Stomach smooth muscle (tissue), 2 donors: ENCODE data around the gene CD180.

ENCODE experiments used
- H3K27ac ChIP-seq: one replicate; pipeline ENCODE4 v1.7.0; 2013; ENCODE audit warnings: mild to moderate bottlenecking, low read length, inconsistent platforms
- H3K27me3 ChIP-seq, 2 donors: one replicate each; pipeline ENCODE4 v1.7.0; 2013; ENCODE audit warnings: low read length in 2 of 2; ENCODE audit not compliant: insufficient read depth in 2 of 2, control insufficient read depth in 1 of 2
- H3K36me3 ChIP-seq, 2 donors: one replicate each; pipeline ENCODE4 v1.7.0; 2013; ENCODE audit warnings: low read length in 2 of 2; ENCODE audit not compliant: control insufficient read depth in 2 of 2, insufficient read depth in 2 of 2
- H3K4me1 ChIP-seq: one replicate; pipeline ENCODE4 v1.7.0; 2013; ENCODE audit warnings: low read length; ENCODE audit not compliant: control insufficient read depth, insufficient read depth
- H3K4me3 ChIP-seq, 2 donors: one replicate each; pipeline ENCODE4 v1.7.0; 2013; ENCODE audit warnings: low read length in 2 of 2
- H3K9ac ChIP-seq, 2 donors: one replicate each; pipeline ENCODE4 v1.7.0; 2013; ENCODE audit warnings: low read length in 2 of 2, mild to moderate bottlenecking in 1 of 2
- H3K9me3 ChIP-seq, 2 donors: one replicate each; pipeline ENCODE4 v1.7.0; 2013; ENCODE audit warnings: low read length in 2 of 2; ENCODE audit not compliant: control insufficient read depth in 2 of 2
- donor health status: healthy.
- donor health status: Pancreatic carcinoma.

Gene CD180

DNA sequence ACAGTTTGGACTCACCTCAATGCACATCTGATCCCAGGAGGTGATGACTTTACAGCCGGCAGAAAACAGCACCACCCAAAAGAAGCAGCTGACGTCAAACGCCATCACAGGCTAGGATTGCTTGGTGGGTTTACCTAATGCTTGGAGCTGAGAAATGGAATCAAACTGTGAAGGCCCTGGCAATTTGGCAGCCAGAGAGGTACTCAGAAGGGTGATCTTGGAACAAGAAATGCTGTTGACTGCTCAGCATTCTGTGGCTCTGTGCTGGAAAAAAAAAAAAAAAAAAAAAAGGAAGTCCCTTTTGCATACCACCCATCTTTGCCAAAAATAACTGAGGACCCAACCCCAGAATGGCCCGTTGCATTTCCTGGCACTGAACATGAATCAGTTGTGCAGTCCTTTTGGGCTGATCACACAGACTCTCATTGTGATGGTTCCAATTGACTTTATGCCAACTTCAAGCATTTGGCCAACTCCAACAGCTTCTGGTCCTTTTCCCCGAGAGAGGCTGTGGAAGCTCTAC, at the start of gene CD180:
Gene CD180, minus strand, starts transcription at position 263 of the 523 bp plus-strand sequence. Its CDS starts 158 bp downstream, at position 105.
- no peaks in the 10 kb centered on the region for H3K27me3 ChIP-seq
- H3K9me3 ChIP-seq, result peaks cover 0 to 2% of the 10 kb centered on the region in 2 donors
- H3K4me3 ChIP-seq, result no peak within 1 kb of the TSS
- no peak within 1 kb of the TSS for H3K9ac ChIP-seq
- H3K27ac ChIP-seq, result no peak within 1 kb of the TSS
- peaks cover 8% of the 10 kb centered on the region for H3K4me1 ChIP-seq
- H3K36me3 ChIP-seq, result no peaks in the 10 kb centered on the region

DNA sequence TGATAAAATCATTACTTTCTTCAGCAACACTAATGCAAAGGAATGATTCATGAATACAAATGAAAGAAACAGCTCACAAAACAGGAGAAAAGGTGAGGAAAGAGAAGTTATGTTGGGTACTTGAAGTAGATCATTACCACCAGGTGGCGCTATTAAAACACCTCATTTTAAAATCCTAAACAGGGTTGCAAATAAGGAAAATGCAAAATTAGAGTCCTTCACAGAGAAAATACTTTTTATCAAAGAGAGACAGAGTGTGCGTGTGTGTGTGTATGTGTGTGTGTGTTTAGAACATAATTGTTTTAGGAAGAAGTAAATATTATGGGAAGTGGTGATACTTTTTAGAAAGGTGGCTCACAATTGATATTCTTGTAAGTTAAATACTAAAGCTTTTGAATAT, 49.5 kb upstream of the CD180 start:
- H3K27me3 ChIP-seq, result no peaks in the 10 kb centered on the region
- H3K36me3 ChIP-seq, result no peaks in the 10 kb centered on the region
- H3K9ac ChIP-seq, result no peak overlapping the region
- H3K27ac ChIP-seq, result no peak overlapping the region
- no peak overlapping the region for H3K4me3 ChIP-seq
- peaks cover 5% of the 10 kb centered on the region for H3K4me1 ChIP-seq
- H3K9me3 ChIP-seq, result no peaks in the 10 kb centered on the region

DNA sequence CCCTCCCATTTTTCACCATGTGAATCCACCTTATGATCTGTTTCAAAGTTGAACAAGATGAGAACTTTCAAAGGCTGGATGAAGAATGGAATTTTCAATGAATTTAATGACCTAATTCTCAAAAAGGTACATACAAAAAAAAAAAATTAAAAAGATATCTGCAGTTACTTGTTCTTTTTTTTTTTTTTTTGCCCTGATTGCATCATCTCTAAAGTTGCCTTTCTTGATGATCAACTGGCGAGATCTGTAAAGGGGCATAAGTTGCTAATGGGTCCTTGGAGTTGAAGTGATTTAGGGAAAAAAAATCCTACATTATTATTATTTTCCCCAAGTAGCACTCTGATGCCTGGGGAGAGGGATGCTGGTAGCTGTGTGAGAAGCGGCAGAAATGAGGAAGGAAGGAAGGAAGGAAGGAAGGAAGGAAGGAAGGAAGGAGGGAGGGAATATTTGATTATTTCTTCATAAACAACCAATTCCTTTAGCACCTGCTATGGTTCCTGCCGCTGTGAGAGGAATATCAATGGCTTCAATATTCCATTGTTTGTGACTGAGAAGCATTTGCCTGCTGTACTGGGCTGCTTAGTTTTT, 48.8 kb upstream of the CD180 start:
- Histone ChIP-seq H3K27ac (no peak overlapping the region), H3K4me1 (peaks cover 5% of the 10 kb centered on the region), H3K36me3 (no peaks in the 10 kb centered on the region), H3K27me3 (no peaks in the 10 kb centered on the region), H3K4me3 (no peak overlapping the region), H3K9ac (no peak overlapping the region), H3K9me3 (no peaks in the 10 kb centered on the region)

DNA sequence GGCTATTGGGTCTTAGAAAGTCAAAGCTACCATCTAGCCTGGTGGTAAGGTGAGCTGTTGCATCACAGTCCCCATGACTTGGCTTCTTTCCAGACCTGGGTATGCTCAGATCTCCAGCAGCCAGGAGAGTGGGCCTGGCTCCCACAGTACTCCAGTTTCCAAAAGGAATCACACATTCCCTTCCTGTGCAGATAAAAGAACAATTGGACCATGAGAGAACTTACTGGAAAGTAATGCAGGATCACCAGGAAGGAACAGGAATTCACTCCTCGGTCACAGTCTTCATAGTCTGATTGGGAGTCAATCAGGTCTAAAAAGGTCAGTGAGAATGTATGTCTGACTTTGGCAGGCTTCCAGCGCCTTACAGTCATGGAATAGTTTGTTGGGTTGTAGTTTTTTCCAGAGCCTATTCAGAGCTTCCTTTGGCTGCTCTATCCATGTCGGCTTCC, 47.8 kb upstream of the CD180 start:
- H3K27me3 ChIP-seq, result no peaks in the 10 kb centered on the region
- no peak overlapping the region for H3K4me3 ChIP-seq
- H3K9ac ChIP-seq, result no peak overlapping the region
- no peaks in the 10 kb centered on the region for H3K9me3 ChIP-seq
- peak overlapping the region; percentile 6 for H3K27ac ChIP-seq
- H3K4me1 ChIP-seq, result peaks cover 5% of the 10 kb centered on the region
- no peaks in the 10 kb centered on the region for H3K36me3 ChIP-seq

DNA sequence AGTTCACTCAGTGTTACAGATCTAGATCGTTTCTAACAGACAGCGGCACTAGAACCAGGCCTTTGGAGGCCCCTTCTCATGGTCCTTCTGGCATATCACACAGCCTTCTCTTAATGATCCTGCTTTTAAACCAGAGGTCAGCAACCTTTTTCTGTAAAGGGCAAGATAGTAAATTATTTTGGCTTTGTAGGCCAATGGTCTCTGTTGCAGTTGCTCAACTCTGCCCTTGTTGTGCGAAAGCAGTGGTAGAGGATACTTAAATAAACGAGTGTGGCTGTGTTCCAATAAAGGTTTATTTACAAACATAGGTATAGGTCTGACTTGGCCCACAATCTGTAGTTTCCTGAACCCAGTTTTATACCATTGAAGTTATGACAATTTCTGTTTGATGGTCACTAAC, 47.3 kb upstream of the CD180 start:
- Histone ChIP-seq H3K4me3 (no peak overlapping the region), H3K9me3 (no peaks in the 10 kb centered on the region), H3K36me3 (no peaks in the 10 kb centered on the region), H3K4me1 (peaks cover 5% of the 10 kb centered on the region), H3K27me3 (no peaks in the 10 kb centered on the region), H3K9ac (no peak overlapping the region), H3K27ac (peak overlapping the region; percentile 6)

DNA sequence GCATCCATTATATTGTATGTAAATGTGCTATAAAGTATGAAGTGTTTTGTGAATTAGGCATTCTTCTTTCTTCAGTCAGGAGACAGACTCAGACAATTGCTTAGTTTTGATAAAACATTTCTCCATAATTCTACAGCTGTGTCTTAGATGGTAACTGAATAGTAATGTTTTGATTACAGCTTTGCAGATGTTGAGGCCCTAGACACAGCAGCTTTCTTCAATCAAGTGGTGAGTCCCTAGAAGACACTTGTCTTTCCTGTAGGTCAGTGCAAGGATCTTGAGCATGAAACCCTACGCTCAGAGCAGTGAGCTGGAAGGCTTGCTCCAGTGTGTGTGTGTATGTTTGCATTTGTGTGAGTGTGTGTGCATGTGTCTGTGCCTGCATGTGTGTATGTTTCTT, 46.8 kb upstream of the CD180 start:
- H3K27ac ChIP-seq, result no peak overlapping the region
- H3K9ac ChIP-seq, result no peak overlapping the region

DNA sequence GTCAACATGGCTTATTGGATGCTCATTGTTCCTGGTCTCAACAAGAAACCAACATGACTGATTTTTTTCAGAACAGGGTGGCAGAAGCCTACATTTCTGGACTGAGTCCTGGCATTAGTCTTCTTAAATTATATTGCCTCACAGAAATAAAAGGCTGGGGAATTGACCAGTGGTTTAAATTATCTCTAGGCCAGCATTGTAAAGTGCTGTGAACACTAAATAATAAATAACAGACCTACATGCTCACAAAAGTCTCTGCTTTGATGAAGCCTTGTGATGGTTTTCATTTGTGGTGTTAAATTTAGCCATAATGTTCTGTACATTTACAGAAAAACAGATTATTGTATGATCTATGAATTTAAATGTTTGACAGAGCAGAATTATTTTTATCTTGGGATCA, 44.7 kb upstream of the CD180 start:
- Histone ChIP-seq H3K9ac (no peak overlapping the region), H3K9me3 (no peaks in the 10 kb centered on the region), H3K36me3 (no peaks in the 10 kb centered on the region), H3K4me3 (no peak overlapping the region), H3K4me1 (peaks cover 5% of the 10 kb centered on the region), H3K27ac (no peak overlapping the region), H3K27me3 (no peaks in the 10 kb centered on the region)

More for the DNA sequence above, 46.8 kb upstream of the CD180 start:
- no peaks in the 10 kb centered on the region for H3K9me3 ChIP-seq
- H3K27me3 ChIP-seq, result no peaks in the 10 kb centered on the region
- H3K4me3 ChIP-seq, result no peak overlapping the region
- H3K36me3 ChIP-seq, result no peaks in the 10 kb centered on the region
- peaks cover under 1% of the 10 kb centered on the region for H3K4me1 ChIP-seq

DNA sequence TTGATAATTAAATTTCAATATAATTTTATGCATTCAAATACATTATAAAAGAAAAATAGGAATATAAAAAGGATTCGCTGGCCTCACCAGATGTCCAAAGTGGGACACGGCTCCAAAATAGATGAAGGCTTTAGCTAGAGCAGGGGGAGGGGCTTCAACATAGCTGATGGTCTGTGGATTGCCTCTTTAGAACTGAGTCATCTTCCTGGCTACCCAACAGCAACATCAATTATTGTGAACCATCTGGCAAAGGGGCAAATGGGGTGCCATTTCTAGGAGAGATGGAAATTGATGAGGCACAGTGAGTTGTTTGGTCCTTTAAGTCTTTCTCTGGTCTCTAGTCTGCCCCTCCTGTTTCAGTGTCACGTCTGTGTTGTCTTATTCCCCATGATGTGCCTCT, 44.2 kb upstream of the CD180 start:
- Histone ChIP-seq H3K9ac (no peak overlapping the region), H3K27me3 (no peaks in the 10 kb centered on the region), H3K9me3 (no peaks in the 10 kb centered on the region), H3K27ac (no peak overlapping the region), H3K36me3 (no peaks in the 10 kb centered on the region), H3K4me1 (peaks cover 5% of the 10 kb centered on the region), H3K4me3 (no peak overlapping the region)

DNA sequence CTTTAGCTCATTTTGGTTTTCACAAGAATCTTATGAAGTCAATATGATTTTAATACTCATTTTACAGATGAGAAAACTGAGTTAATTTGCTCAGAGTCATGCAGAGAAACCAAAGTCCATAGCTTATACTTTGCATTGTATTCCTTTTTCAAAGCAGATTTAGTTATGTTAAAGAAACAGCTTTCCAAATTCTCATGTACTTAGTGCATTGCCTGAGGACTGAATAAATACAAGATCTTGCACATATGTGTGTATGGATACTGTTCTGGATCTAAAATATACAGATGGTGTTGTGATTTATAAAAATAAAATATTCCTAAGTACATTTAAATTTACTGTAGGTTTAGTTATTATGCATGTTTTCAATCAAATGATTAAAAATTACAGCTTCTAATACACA, 43.5 kb upstream of the CD180 start:
- Histone ChIP-seq H3K4me1 (peaks cover 10% of the 10 kb centered on the region), H3K27me3 (no peaks in the 10 kb centered on the region), H3K36me3 (no peaks in the 10 kb centered on the region), H3K27ac (no peak overlapping the region), H3K9me3 (no peaks in the 10 kb centered on the region), H3K4me3 (no peak overlapping the region), H3K9ac (no peak overlapping the region)

DNA sequence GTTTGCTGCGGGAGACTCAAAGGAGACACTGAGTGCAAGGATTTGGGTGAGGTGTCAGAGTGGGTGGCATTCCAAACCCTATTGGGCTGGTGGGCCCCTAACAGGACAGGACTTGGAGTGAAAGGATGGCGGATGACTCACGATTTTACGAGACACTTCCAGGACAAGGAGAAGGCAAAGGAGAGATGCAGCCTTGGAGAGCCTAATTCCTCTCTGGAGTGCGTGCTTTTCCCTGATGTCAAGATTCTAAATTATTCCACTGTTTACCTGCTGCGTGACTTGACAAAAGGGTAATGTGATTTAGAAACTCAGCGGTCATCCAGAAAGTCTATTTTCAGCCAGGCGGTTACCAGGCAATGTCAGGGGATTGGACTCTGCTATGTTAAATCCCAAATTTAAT, 41.6 kb upstream of the CD180 start:
- Histone ChIP-seq H3K4me1 (peaks cover 17% of the 10 kb centered on the region), H3K27ac (peak overlapping the region; percentile 71), H3K9ac (peak overlapping the region in 1 of 2 donors; percentile 21), H3K36me3 (no peaks in the 10 kb centered on the region), H3K9me3 (no peaks in the 10 kb centered on the region), H3K4me3 (peak overlapping the region in 1 of 2 donors; percentile 47), H3K27me3 (no peaks in the 10 kb centered on the region)

DNA sequence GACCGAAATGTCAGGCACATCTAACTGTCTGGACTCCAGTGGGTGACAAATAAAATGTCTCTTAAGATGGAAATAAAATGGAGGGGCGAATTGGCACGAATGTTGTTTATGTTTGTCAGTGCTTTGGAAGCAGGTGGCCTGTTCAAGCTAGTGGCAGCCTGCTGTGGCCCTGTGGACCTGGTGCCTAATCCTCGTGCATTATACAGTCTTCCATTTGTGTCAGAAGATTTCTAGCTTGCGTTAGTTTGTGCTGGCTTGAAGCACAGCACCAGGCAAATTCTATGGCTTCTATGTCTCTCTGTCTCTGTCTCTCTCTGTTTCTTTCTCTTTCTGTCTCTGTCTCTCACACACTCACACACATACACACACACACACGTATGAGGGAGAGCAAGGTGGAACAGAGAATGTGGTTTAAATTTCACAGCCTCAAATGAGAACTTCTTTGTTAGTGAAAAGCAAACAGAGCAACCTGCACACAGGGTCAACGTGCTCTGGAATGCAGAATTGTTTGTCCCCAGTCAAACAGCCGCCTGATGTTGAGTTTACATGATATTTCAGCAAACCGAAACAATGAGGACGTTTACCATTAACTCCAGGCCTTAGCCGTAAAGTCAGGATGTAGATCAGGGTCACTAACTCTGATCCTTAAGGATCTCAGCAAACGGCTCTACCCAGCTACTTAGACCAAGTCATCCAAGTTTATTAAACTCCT, 39.0 kb upstream of the CD180 start:
- H3K27ac ChIP-seq, result no peak overlapping the region
- no peaks in the 10 kb centered on the region for H3K27me3 ChIP-seq
- H3K36me3 ChIP-seq, result no peaks in the 10 kb centered on the region
- peak overlapping the region in 1 of 2 donors; percentile 3 for H3K4me3 ChIP-seq
- H3K9ac ChIP-seq, result no peak overlapping the region
- no peaks in the 10 kb centered on the region for H3K9me3 ChIP-seq
- peaks cover 17% of the 10 kb centered on the region for H3K4me1 ChIP-seq
